Neural cell (in vitro differentiated cells): Measurements from ENCODE around the gene OGA. TPM values are rescaled to one million over a fixed set of nuclear protein-coding genes. Genes with fewer than 3 reads are reported as not detected.

ENCODE experiments used
- H2AFZ ChIP-seq: fragments of 200-600, 300-800 bp; sonication (generic), shearing (Covaris generic); 2 replicates; pipeline ENCODE4 v1.6.0; 2014; ENCODE audit warnings: low read depth, mild to moderate bottlenecking, antibody characterized with exemption, low read length, moderate library complexity
- H3F3A ChIP-seq: fragments of 200-600 bp; shearing (Covaris generic); 2 replicates; pipeline ENCODE4 v1.6.1; 2016; ENCODE audit warnings: mild to moderate bottlenecking, moderate library complexity, mixed read lengths, antibody characterized with exemption, low read length; ENCODE audit not compliant: insufficient read depth, poor library complexity, severe bottlenecking
- H3K27ac ChIP-seq: fragments of 200-600, 300-800 bp; sonication (generic), shearing (Covaris generic); 2 replicates; pipeline ENCODE4 v1.5.1; 2014; ENCODE audit warnings: mild to moderate bottlenecking, low read length, moderate library complexity
- H3K27me3 ChIP-seq: fragments of 300-800, 200-600 bp; sonication (generic), shearing (Covaris generic); 2 replicates; pipeline ENCODE4 v1.6.0; 2014; ENCODE audit warnings: mild to moderate bottlenecking, low read depth, low read length, moderate library complexity; ENCODE audit not compliant: insufficient read depth
- H3K36me3 ChIP-seq: fragments of 300-800, 200-600 bp; sonication (generic), shearing (Covaris generic); 2 replicates; pipeline ENCODE4 v1.5.1; 2014; ENCODE audit warnings: mild to moderate bottlenecking, antibody characterized with exemption, low read length, moderate library complexity; ENCODE audit not compliant: insufficient read depth
- H3K4me2 ChIP-seq: fragments of 300-800, 200-600 bp; sonication (generic), shearing (Covaris generic); 2 replicates; pipeline ENCODE4 v1.6.0; 2014; ENCODE audit warnings: mild to moderate bottlenecking, low read length
- H3K4me3 ChIP-seq: fragments of 300-800, 200-600 bp; sonication (generic), shearing (Covaris generic); 2 replicates; pipeline ENCODE4 v1.5.1; 2014; ENCODE audit warnings: mild to moderate bottlenecking, low read length, moderate library complexity
- H3K79me2 ChIP-seq: fragments of 200-600 bp; shearing (Covaris generic); replicated peaks from 2 replicates; pipeline ENCODE4 v1.6.0; 2014; ENCODE audit warnings: mild to moderate bottlenecking, low read length, moderate library complexity; ENCODE audit not compliant: insufficient read depth
- H3K9ac ChIP-seq: fragments of 300-800, 200-600 bp; sonication (generic), shearing (Covaris generic); 2 replicates; pipeline ENCODE4 v1.6.1; 2016; ENCODE audit warnings: mild to moderate bottlenecking, low read length, mixed read lengths
- H3K9me2 ChIP-seq: fragments of 200-600 bp; shearing (Covaris generic); 2 replicates; pipeline ENCODE4 v1.6.1; 2016; ENCODE audit warnings: mild to moderate bottlenecking, low read length, mixed read lengths; ENCODE audit not compliant: insufficient read depth
- H3K9me3 ChIP-seq: fragments of 200-600, 300-800 bp; sonication (generic), shearing (Covaris generic); 2 replicates; pipeline ENCODE4 v1.6.1; 2016; ENCODE audit warnings: mild to moderate bottlenecking, mixed run types, low read length, moderate library complexity, mixed read lengths
- H4K20me1 ChIP-seq: fragments of 200-600 bp; shearing (Covaris generic); 2 replicates; pipeline ENCODE4 v1.6.1; 2016; ENCODE audit warnings: mild to moderate bottlenecking, mixed run types; ENCODE audit not compliant: insufficient read depth
- CTCF ChIP-seq: fragments of 450-650 bp; IDR thresholded peaks from 2 replicates; pipeline ENCODE4 v1.5.1; 2014; ENCODE audit warnings: antibody characterized with exemption, mild to moderate bottlenecking, moderate library complexity; ENCODE audit not compliant: poor library complexity, severe bottlenecking
- EP300 ChIP-seq: fragments of 450-650 bp; conservative IDR thresholded peaks from 2 replicates; pipeline ENCODE4 v1.6.1; 2014; ENCODE audit warnings: antibody characterized with exemption, mild to moderate bottlenecking, moderate library complexity; ENCODE audit not compliant: poor library complexity, severe bottlenecking
- EZH2 ChIP-seq: fragments of 200-600, 300-800 bp; shearing (Covaris generic), sonication (generic); IDR thresholded peaks from 2 replicates; pipeline ENCODE4 v1.6.1; 2014; ENCODE audit warnings: antibody characterized with exemption, low read length, borderline replicate concordance, mild to moderate bottlenecking; ENCODE audit not compliant: insufficient read depth, poor library complexity, severe bottlenecking
- MXI1 ChIP-seq: fragments of 450-650 bp; conservative IDR thresholded peaks from 2 replicates; pipeline ENCODE4 v1.6.1; 2014; ENCODE audit warnings: antibody characterized with exemption, mild to moderate bottlenecking; ENCODE audit not compliant: poor library complexity, severe bottlenecking
- POLR2AphosphoS5 ChIP-seq: IDR thresholded peaks from 2 replicates; pipeline ENCODE4 v1.6.1; 2012
- RAD21 ChIP-seq: fragments of 450-650 bp; conservative IDR thresholded peaks from 2 replicates; pipeline ENCODE4 v1.6.1; 2014; ENCODE audit warnings: antibody characterized with exemption, mild to moderate bottlenecking, moderate library complexity
- SMC3 ChIP-seq: fragments of 450-650 bp; conservative IDR thresholded peaks from 2 replicates; pipeline ENCODE4 v1.6.1; 2014; ENCODE audit warnings: antibody characterized with exemption, mild to moderate bottlenecking, moderate library complexity; ENCODE audit not compliant: poor library complexity
- TAF1 ChIP-seq: IDR thresholded peaks from 2 replicates; pipeline ENCODE4 v1.6.1; 2012; ENCODE audit warnings: low read depth
- polyA plus RNA-seq: library from polyadenylated mRNA; depleted of rRNA; stranded (reverse); fragments of >200 nt; gene quantifications from 2 replicates; pipeline ENCODE4 v1.2.3, GENCODE V29; 2014
- TF ChIP-seq, protein P1 (sequence below): IDR thresholded peaks from 2 replicates; pipeline ENCODE4 v1.6.1; 2012; ENCODE audit warnings: borderline replicate concordance

OGA gene
- polyA plus RNA-seq, 1 donor from 2014 or later = 357 TPM

- Histone ChIP-seq H3K79me2 (no peaks in the 10 kb centered on the region), H3K4me2 (no peak overlapping the region), H3K36me3 (no peaks in the 10 kb centered on the region), H3K27ac (no peak overlapping the region), H3K4me3 (no peak overlapping the region), H3K9me3 (no peaks in the 10 kb centered on the region), H4K20me1 (no peaks in the 10 kb centered on the region), H2AFZ (no peak overlapping the region), H3F3A (no peaks in the 10 kb centered on the region), H3K27me3 (peaks cover 18% of the 10 kb centered on the region), H3K9me2 (no peaks in the 10 kb centered on the region), H3K9ac (no peak overlapping the region)
- TF ChIP-seq CTCF = no peak
- no peak for TF ChIP-seq POLR2AphosphoS5
- no peak for TF ChIP-seq RAD21
- TF ChIP-seq SMC3 = no peak
- TF ChIP-seq EZH2 = no peak
- no peak for TF ChIP-seq TAF1
- TF ChIP-seq MXI1 = no peak
- TF ChIP-seq EP300 = no peak
- TF ChIP-seq, protein P1, sequence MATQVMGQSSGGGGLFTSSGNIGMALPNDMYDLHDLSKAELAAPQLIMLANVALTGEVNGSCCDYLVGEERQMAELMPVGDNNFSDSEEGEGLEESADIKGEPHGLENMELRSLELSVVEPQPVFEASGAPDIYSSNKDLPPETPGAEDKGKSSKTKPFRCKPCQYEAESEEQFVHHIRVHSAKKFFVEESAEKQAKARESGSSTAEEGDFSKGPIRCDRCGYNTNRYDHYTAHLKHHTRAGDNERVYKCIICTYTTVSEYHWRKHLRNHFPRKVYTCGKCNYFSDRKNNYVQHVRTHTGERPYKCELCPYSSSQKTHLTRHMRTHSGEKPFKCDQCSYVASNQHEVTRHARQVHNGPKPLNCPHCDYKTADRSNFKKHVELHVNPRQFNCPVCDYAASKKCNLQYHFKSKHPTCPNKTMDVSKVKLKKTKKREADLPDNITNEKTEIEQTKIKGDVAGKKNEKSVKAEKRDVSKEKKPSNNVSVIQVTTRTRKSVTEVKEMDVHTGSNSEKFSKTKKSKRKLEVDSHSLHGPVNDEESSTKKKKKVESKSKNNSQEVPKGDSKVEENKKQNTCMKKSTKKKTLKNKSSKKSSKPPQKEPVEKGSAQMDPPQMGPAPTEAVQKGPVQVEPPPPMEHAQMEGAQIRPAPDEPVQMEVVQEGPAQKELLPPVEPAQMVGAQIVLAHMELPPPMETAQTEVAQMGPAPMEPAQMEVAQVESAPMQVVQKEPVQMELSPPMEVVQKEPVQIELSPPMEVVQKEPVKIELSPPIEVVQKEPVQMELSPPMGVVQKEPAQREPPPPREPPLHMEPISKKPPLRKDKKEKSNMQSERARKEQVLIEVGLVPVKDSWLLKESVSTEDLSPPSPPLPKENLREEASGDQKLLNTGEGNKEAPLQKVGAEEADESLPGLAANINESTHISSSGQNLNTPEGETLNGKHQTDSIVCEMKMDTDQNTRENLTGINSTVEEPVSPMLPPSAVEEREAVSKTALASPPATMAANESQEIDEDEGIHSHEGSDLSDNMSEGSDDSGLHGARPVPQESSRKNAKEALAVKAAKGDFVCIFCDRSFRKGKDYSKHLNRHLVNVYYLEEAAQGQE = no peak
These were observed 50.1 kb downstream of the OGA start for GRCh38 chr10:101767966-101768790.

- Histone ChIP-seq H3K9ac (no peak overlapping the region), H3K79me2 (no peaks in the 10 kb centered on the region), H3K36me3 (no peaks in the 10 kb centered on the region), H3K9me2 (no peaks in the 10 kb centered on the region), H3K4me2 (no peak overlapping the region), H3F3A (no peaks in the 10 kb centered on the region), H3K27ac (no peak overlapping the region), H3K9me3 (no peaks in the 10 kb centered on the region), H4K20me1 (no peaks in the 10 kb centered on the region), H3K27me3 (peaks cover 12% of the 10 kb centered on the region), H3K4me3 (no peak overlapping the region), H2AFZ (no peak overlapping the region)
- TF ChIP-seq MXI1 (no peak), SMC3 (no peak), EP300 (no peak), EZH2 (no peak), TAF1 (no peak), CTCF (no peak), POLR2AphosphoS5 (no peak), RAD21 (no peak)
- TF ChIP-seq, protein P1 = no peak
These were observed 50.7 kb downstream of the OGA start for GRCh38 chr10:101767600-101767945.
